Activated CD4-positive, alpha-beta T cell treated with anti-CD3 and anti-CD28 coated beads for 24 hours (primary cell): ENCODE measurements around the gene LMAN2.
A peak's percentile ranks its signal among the peaks of the same experiment; 100 is the strongest.
"Not testable (repeated sequence)": the region's sequence is repeated elsewhere in the genome, so short reads cannot be mapped to it uniquely, and the experiment has no call there.

Experiments used
- DNase-seq, 2 donors: peaks; one replicate each; pipeline ENCODE4 v3.0.0-alpha.2; 2020; ENCODE audit warnings: low read depth in 2 of 2

Gene LMAN2

DNA sequence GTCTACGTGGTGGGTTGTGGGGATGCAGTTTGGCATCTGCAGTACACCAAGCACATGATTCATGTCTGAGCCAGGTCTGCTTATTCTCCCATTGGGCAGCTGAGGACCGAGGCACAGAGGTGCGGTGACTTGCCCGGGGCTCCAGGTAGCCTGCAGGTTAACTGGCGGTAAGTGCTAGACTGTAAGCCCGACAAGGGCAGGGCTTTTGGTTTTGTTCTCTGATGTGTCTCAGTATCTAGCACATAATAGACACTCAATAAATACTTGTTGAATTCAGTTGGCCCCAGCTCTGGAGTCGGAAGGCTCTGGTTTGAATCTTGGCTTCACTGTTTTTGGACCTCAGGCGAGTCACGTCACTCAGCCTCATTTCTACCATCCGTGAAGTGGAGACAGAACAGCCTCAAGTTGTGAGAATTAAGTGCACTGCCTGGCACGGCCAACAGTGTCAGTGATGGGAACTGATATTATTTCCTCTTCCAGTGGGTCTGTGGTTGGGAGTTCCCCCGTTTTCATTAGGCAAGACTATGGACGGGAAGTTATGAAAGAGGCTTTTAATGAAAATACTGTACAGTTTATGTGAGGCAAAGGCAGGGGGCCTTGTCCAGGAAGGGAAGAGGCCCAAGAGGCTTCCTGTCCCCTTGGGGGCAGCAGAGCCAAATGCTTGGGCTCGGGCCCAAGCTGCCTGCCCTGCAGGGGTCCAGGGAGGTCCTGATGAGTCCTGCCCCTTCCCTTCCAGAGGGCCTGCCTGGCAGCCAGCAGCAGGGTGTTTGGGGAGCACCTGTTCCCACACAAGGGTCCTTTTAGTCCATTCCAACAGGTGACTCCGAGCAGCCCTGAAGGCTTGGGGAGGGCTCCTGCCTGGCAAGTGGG is 44.6 kb downstream of the LMAN2 start:
- no peak for DNase-seq

DNA sequence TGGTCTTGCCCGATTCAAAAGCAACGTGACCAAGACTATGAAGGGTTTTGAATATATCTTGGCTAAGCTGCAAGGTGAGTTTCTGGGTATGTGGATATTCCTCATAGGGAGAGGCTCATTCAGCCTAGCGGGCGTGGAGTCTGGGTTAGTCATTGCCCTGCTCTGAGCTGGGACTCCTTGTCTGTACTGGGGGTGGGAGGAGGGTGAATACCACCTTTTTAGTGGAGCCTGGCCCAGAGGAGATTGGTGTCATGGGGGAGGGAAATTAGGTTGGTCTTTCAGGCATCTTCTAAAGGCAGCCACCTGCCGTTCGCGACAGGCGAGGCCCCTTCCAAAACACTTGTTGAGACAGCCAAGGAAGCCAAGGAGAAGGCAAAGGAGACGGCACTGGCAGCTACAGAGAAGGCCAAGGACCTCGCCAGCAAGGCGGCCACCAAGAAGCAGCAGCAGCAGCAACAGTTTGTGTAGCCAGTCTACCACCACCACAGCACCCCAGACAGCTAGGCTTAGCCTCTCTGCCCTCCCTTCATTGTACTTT is 45.3 kb downstream of the LMAN2 start:
- DNase-seq: not testable (repeated sequence)

DNA sequence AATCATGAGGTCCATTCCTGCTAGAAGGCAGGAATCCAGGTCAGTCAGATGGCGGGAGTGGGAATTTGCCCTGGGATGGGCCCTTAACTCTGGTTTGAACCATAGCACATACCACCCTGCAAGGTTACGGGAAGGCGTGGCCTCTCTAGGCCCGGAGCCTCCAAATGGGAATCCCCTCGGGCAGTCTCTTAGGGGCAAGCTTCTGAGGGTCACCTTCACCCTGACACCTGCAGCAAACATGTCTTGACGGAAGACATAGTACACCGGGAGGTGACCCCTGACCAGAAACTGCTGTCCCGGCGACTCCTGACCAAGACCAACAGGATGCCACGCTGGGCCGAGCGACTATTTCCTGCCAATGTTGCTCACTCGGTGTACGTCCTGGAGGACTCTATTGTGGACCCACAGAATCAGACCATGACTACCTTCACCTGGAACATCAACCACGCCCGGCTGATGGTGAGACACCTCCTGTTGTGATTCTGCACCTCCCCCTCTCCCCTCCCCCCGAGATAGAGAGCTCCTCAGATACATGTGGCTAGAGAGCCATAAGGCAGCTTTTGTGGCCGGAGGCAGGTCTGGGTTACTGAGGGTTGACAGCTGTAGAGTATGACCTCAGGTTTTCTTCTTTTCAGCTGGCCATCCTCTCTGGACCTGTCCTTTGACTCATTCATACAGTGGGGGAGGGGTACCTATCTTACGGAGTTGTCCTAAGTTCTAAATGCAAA is 46.9 kb downstream of the LMAN2 start:
- no peak for DNase-seq

DNA sequence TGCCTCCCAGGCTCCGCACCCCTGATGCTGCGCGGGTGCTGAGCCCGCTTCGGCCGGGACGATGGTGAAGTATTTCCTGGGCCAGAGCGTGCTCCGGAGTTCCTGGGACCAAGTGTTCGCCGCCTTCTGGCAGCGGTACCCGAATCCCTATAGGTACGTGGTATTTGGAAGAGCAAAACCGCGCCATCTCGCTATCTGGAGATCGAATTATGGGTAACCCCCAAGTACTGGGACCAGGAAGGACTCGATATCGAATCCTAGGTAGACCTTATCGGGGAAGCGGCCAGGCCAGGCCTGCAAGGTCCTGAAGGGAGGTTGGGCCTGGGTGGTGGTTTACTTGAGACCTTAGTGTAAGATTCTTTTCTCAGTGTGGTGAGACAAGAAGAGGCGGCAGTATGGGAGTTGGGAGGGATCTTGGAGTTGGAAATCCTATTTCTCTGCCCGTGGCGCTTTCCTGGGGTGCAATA is 47.5 kb downstream of the LMAN2 start:
- no peak for DNase-seq

DNA sequence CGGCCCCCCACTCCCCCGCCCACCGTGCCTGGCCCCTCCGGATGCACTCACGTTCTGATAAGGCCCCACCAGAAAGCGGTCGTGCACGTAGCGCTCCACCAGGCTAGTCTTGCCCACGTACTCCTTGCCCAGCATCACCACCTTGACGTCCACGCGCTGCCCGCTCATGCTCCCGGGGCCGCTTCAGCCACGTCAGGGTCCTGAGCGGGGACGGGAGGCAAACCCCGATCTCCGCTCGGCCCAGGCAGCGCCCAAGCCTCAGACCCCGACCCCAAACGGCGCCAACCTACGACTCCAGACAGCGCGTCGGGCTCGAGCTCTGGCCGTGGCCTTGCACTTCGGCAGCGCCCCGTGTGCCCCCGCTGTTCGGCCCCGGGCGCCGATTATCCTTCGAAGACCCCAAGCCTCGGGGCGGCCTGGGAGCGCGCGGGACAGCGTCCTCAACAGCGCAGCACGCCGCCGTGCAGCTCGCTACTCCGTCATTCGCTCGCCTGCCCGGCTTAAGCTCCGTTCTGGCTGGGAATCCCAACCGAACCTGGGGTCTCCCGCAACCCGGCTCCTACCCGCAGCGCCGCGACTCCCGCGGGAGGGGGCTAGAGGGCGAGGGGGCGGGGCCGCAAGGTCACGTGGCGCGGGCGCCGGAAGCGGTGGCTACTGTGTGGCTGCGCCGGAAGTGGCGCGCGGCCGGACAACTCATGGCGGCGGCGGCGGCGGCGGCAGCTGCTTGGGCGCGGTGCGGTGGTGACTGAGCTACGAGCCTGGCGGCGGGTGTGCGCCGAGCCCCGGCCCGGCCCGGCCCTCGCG is 48.1 kb downstream of the LMAN2 start, which contains the start of the genes PRELID1 and RAB24:
Gene PRELID1 (plus strand): TSS at position 679 of the 804 bp plus-strand sequence. CDS start 187 bp downstream, outside the sequence.
Gene RAB24 (minus strand): TSS at position 599 of the 804 bp plus-strand sequence. CDS start 431 bp downstream, at position 168.
- peak; percentile 86 to 89 for DNase-seq

DNA sequence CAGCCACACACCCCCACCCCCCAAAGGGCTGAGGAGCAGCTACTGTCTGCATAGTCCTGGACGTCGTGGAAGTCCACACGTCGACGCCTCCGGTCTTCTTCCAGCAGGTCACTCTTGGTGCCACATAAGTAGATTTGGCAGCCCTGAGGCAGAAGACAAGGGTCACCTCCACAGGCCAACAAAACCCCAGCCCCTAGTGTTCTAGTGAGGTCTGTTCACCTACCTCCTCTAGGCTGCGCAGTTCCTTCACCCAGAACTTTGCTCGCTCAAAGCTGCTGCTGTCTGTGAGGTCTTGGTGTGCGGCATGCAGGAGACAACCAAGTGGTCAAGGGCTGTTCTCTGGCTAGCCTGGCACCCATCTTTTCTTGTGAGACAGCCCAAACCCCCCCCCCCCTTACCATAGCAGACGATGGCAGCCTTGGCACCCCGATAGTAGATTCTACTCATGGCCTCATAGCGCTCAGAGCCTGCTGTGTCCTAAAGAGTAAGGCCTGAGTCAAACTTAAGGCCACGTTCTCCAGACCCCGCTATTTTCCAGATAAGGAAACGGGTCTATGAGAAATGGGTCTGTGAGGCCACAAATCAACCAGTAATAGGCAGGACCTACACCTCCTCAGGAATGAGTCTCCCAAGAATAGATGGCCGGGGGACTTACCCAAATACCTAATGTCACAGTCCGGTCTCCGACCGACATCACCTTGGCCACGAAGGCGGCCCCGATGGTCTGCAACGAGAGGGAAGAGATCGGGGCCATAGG is 48.9 kb downstream of the LMAN2 start:
- DNase-seq: no peak

DNA sequence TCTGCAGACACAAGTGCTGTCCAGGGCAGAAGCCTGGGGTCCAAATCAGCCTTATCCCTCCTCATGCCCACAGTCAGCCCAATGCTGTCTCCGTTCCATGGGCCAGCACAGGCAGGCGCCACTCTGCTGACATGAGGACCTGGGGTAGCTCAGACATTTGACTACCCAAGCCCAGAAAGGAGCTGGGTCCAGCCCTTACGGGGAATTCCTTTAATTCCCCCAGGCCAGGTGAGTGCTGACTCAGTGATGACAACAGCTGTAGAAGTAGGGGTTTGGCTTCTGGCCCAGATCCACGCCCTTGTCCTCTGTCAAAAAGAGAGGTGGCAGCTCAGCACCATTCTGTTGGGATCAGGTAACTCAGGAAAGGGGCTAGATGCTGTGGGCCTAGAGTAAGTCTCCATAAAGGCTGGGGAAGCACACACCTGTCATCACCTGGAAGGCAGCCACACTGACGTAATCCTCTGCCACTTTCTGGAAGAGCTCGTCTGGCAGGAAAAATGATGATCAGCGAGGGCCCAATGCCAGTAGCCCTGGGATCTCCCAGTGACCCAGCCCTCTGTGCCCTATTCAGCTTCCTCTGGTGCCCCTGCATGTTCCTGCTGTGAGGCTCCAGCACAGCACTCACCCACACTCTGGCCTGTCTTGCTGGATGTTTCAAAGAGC is 49.8 kb downstream of the LMAN2 start:
- no peak for DNase-seq

DNA sequence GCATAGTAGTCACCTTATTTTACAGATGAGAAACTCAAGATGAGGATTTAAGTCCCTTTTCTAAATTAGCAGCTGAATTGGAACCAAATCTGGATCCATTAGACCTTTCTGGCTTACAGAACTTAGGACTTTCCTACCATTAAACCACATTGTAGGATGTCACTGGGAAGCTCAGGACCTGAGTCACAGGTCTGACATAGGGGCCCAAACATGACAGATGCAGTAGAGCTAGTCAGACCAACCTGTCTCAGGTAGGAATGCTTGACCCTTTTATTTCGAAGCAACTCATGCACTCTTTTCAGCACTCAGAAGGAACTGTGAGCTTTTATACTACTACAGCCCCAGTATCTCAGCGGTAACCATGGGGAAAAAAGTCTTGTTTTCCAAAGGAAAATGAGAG is 50.5 kb downstream of the LMAN2 start:
- DNase-seq: no peak

DNA sequence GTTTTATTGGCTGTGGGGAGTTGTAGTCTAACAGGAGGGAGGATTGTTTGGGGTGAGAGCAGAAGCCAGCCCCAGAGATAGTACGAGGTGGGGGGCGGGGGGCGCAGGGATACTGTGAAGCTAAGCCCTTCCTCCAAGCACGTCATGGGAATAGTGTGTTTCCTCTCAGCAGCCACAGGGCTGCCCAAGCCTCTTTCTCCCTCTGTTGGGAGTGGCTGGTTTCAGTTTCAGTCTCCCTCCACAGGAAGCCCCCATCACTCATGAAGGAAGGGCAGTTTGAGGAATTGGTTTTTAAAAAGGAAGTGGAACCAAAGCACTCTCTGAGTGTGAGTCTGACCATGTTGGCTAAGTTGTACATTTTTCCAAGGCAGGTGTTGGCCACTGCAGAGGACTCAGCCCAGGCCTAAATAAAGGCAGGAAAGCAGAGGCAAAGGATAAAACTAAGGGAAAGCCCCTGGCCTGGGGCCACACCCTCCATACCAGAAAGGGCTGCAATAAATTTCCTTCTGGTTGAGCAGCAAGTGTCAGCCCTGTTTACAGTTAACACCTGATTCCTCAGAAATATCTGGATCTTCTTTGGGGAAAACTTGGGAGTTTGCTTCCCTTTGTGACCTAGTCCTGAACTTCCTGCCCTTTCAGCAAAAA is 51.1 kb downstream of the LMAN2 start:
- DNase-seq: no peak

DNA sequence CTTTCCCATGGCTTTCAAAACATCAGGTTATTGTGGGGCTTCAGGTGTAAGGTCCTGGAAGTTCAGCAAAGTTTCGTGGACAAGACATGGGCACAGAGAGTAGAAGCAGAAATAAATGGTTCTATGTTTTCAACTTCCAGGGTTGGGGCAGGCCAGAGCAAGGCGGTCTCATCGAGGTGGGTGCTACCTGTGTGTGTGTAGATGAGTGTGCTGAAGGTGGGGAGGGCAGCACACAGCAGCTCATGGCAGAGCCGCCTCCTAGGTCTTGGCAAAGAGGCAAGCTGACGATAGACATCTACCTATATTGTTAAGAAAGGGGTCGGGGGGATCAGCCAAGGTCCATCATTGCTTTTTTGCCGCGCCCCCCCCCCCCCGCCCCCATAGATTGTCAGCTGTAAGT is 51.8 kb downstream of the LMAN2 start:
- DNase-seq: no peak

DNA sequence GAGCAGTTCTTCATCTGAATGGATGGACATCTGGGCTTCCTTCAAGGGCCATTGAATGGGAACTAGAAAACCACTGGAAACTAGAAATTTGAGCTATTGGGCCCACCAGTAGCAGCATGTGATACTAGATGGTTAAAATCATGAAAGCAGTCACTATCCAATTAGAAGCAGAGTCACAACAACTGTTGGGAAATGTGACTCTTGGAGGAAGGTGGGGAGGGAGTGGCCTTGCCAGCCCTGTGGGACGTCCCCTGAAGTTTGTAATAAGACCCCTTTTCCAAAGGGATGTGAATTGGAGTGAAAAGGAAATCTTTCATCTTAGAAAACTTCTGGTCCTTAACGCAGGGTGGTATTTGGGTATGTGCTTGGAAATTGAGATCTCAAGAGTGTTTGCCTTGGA is 53.5 kb downstream of the LMAN2 start:
- no peak for DNase-seq

DNA sequence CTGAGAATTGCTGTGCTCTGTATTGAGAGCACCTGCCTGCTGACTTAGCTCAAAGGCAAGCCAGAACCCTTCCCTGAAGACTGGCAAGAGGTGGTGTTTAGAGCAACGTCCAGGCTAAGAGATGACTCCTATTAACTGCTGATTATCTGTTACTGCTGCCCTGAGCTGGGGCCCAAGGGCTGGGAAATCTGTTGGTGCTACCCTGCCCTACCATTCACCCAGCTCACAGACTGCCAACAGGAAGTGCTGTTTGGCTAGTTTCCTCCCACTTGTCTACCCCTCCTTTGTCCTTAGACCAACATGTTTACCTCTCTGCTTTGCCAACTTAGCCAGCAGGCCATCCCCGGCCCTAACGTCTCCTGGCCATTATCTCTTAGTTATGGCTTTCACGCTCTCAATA is 54.9 kb downstream of the LMAN2 start:
- no peak for DNase-seq

DNA sequence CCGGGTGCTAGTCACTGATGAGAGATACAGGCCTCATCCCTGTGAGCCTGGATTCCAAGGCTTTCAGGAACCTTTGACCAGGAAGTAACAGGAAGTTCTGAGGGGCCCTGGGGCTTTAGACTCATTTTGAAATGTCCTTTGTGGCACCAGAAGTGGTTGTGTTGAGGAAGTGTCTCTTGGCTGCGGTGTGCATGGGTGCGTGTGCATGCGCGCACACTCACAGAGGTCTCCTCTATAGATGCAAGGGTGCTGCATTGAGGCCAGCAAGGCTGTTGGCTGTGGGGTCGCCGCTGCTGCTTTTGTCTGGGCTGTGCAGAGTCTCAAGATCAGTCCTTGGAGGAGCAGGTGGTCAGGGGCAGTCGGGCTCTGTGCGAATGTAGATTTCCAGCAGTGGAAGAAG is 55.5 kb downstream of the LMAN2 start:
- no peak for DNase-seq

DNA sequence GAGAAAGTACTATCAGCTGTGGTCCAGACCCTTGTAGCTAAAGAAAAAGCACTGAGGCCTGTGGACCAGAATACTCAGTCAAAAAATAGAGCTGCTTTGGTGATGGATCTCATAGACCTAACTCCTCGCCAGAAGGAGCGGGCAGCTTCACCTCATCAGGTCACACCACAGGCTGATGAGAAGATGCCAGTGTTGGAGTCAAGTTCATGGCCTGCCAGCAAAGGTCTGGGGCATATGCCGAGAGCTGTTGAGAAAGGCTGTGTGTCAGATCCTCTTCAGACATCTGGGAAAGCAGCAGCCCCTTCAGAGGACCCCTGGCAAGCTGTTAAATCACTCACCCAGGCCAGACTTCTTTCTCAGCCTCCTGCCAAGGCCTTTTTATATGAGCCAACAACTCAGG is 56.8 kb downstream of the LMAN2 start:
- DNase-seq: no peak

DNA sequence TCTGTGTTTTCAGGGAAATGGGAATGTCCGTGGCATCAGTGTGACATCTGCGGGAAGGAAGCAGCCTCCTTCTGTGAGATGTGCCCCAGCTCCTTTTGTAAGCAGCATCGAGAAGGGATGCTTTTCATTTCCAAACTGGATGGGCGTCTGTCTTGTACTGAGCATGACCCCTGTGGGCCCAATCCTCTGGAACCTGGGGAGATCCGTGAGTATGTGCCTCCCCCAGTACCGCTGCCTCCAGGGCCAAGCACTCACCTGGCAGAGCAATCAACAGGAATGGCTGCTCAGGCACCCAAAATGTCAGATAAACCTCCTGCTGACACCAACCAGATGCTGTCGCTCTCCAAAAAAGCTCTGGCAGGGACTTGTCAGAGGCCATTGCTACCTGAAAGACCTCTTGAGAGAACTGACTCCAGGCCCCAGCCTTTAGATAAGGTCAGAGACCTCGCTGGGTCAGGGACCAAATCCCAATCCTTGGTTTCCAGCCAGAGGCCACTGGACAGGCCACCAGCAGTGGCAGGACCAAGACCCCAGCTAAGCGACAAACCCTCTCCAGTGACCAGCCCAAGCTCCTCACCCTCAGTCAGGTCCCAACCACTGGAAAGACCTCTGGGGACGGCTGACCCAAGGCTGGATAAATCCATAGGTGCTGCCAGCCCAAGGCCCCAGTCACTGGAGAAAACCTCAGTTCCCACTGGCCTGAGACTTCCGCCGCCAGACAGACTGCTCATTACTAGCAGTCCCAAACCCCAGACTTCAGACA is 57.5 kb downstream of the LMAN2 start:
- no peak for DNase-seq

DNA sequence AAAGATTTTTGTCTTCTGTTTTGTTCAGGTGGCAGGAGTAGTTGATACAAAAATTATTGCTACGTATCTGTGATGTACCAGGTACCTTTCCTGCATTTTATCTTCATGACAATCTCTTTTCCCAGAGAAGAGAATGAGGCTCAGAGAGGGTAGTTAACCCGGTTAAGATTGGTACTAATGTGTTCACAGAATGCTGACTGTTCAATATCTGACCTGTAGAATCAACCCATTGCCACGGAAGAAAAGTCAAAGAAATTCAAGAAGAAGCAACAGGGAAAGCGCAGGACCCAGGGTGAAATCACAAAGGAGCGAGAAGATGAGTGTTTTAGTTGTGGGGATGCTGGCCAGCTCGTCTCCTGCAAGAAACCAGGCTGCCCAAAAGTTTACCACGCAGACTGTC is 59.7 kb downstream of the LMAN2 start:
- no peak for DNase-seq

DNA sequence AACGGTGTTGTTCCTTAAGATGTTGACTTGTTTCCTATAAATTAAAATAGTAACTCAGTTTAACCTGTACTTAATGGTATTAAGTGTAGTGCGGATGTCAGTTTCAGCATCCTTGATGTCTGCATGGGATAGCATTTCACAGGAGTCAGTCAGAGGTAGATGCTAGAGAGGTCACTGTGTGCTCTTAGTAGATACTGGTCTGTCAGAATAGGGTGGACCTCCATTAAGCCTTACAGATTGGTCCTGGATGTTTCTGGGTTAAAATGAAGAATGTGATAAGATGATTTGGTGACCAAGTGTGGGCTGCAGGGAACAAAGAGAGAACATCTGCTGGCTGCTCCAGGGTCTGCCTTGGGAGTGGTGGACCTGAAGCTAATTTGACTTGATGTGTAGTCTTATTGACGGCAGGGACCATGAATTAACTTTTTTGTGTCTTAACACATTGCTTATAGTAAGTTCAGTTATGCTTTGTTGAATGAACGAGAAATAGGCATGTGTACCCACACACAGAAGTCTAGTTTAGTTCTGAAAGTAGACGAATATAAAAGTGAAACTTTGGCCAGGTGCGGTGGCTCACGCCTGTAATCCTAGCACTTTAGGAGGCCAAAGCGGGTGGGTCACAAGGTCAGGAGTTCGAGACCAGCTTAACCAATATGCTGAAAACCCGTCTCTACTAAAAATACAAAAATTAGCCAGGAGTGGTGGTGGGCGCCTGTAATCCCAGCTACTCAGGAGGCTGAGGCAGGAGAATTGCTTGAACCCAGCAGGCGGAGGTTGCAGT is 60.5 kb downstream of the LMAN2 start:
- no peak for DNase-seq

DNA sequence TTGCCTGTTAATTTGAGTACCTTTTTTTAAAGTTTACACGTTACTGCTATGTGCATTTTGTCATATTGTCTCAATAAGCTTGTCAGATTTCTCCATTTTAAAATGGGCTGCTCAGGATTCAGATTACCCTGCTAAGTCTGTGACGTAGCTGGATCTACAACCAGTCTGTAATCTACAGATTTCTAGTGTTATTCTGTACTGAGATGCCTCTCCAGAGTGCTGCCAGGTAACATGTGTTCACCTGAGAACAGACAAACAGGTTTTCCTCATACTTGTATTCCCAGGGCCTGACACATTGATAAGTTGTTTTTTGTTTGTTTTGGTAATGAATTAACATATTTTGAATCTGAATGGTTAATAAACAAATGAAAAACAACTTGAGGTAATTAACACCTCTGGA is 63.3 kb downstream of the LMAN2 start:
- no peak for DNase-seq
